ENCODE data around the gene CGREF1. TPM values are rescaled to one million over a fixed set of nuclear protein-coding genes. Genes with fewer than 3 reads are reported as not detected.

The CGREF1 gene
- total RNA-seq, 1 experiment from 2014 or later: 0.37 TPM

- Histone ChIP-seq H3K4me1 (replicated peaks; ENCODE audit: insufficient read depth) (no peaks in the 10 kb centered on the region), H3K4me3 (no peak overlapping the region), H3F3A (ENCODE audit: insufficient read depth, low read depth) (no peaks in the 10 kb centered on the region), H3K36me3 (ENCODE audit: low read depth) (no peaks in the 10 kb centered on the region), H3K27me3 (ENCODE audit: insufficient read depth, low read depth) (no peaks in the 10 kb centered on the region), H3K4me2 (no peak overlapping the region), H3K9me2 (ENCODE audit: insufficient read depth) (no peaks in the 10 kb centered on the region), H3K9me3 (ENCODE audit: insufficient read depth, low read depth) (no peaks in the 10 kb centered on the region), H3K27ac (no peak overlapping the region), H2AFZ (no peak overlapping the region), H3K79me2 (ENCODE audit: low read depth) (no peaks in the 10 kb centered on the region), H4K20me1 (ENCODE audit: insufficient read depth) (no peaks in the 10 kb centered on the region)
- intact Hi-C loops (cut with micrococcal nuclease; ENCODE audit: unreplicated experiment): no loop called here
- BruUV-seq (replicated peaks): no TSS peak
- no peak for TF ChIP-seq EZH2 (IDR thresholded peaks at IDR 0.05; ENCODE audit: low read depth)
- TF ChIP-seq, protein P1, sequence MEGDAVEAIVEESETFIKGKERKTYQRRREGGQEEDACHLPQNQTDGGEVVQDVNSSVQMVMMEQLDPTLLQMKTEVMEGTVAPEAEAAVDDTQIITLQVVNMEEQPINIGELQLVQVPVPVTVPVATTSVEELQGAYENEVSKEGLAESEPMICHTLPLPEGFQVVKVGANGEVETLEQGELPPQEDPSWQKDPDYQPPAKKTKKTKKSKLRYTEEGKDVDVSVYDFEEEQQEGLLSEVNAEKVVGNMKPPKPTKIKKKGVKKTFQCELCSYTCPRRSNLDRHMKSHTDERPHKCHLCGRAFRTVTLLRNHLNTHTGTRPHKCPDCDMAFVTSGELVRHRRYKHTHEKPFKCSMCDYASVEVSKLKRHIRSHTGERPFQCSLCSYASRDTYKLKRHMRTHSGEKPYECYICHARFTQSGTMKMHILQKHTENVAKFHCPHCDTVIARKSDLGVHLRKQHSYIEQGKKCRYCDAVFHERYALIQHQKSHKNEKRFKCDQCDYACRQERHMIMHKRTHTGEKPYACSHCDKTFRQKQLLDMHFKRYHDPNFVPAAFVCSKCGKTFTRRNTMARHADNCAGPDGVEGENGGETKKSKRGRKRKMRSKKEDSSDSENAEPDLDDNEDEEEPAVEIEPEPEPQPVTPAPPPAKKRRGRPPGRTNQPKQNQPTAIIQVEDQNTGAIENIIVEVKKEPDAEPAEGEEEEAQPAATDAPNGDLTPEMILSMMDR (conservative IDR thresholded peaks at IDR 0.05): no peak
- ChIA-PET POLR2A (ENCODE audit: unreplicated experiment) (no interaction called here), CTCF (no interaction called here)
- no peak for DNase-seq
Observed at GRCh38 chr2:27105981-27106380, 12.9 kb downstream of the CGREF1 start.

DNA sequence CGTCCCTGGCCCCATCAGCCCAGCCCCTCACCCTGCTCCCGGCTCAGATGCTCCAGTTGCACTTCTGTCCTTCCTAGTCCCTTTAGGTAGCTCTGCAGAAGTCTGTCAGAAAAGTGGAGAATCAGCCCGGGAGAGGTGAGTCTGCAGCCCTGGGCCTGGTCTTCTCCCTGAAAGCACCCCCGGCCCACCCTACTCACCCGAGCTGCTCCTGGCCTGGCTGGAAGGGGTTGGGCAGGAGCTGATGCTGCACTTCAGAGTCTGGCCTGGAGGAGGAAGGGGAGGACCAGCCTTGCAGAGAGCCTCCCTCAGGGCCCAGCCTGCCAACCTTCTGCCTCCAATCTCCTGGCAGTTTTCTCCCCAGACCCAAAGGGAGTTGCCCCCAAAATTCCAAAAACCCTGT, 16.6 kb downstream of the CGREF1 start:
- no peaks in the 10 kb centered on the region for H4K20me1 ChIP-seq (ENCODE audit: insufficient read depth)
- no peak overlapping the region for H3K4me2 ChIP-seq
- H3K27me3 ChIP-seq (ENCODE audit: insufficient read depth, low read depth): no peaks in the 10 kb centered on the region
- ChIA-PET CTCF (interaction anchor here (1.6 kb wide), 1 partner anchor 89 kb away, joined by 6 read pairs; no protein-coding TSS in a partner anchor), POLR2A (ENCODE audit: unreplicated experiment) (interaction anchor here (0.5 kb wide), 1 partner anchor 1623 kb away, joined by 7 read pairs; no protein-coding TSS in a partner anchor)
- no TSS peak for BruUV-seq (replicated peaks)
- TF ChIP-seq EZH2 (IDR thresholded peaks at IDR 0.05; ENCODE audit: low read depth): no peak
- TF ChIP-seq, protein P1 (conservative IDR thresholded peaks at IDR 0.05): no peak
- no peaks in the 10 kb centered on the region for H3K9me2 ChIP-seq (ENCODE audit: insufficient read depth)
- no peaks in the 10 kb centered on the region for H3K79me2 ChIP-seq (ENCODE audit: low read depth)
- intact Hi-C loops (cut with micrococcal nuclease; ENCODE audit: unreplicated experiment): no loop called here
- no peaks in the 10 kb centered on the region for H3K4me1 ChIP-seq (replicated peaks; ENCODE audit: insufficient read depth)
- H3K4me3 ChIP-seq: no peak overlapping the region
- no peaks in the 10 kb centered on the region for H3F3A ChIP-seq (ENCODE audit: insufficient read depth, low read depth)
- no peak overlapping the region for H2AFZ ChIP-seq
- H3K36me3 ChIP-seq (ENCODE audit: low read depth): no peaks in the 10 kb centered on the region
- H3K9me3 ChIP-seq (ENCODE audit: insufficient read depth, low read depth): no peaks in the 10 kb centered on the region
- no peak overlapping the region for H3K27ac ChIP-seq
- DNase-seq: no peak

DNA sequence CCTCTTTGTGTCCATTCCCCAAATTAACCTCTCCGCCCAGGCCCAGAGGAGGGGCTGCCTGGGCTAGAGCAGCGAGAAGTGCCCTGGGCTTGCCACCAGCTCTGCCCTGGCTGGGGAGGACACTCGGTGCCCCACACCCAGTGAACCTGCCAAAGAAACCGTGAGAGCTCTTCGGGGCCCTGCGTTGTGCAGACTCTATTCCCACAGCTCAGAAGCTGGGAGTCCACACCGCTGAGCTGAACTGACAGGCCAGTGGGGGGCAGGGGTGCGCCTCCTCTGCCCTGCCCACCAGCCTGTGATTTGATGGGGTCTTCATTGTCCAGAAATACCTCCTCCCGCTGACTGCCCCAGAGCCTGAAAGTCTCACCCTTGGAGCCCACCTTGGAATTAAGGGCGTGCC, 18.9 kb downstream of the CGREF1 start:
- Histone ChIP-seq H3K36me3 (ENCODE audit: low read depth) (no peaks in the 10 kb centered on the region), H3K27ac (no peak overlapping the region), H2AFZ (no peak overlapping the region), H3K9me3 (ENCODE audit: insufficient read depth, low read depth) (no peaks in the 10 kb centered on the region), H3K79me2 (ENCODE audit: low read depth) (no peaks in the 10 kb centered on the region), H3F3A (ENCODE audit: insufficient read depth, low read depth) (no peaks in the 10 kb centered on the region), H4K20me1 (ENCODE audit: insufficient read depth) (no peaks in the 10 kb centered on the region), H3K4me2 (no peak overlapping the region), H3K4me1 (replicated peaks; ENCODE audit: insufficient read depth) (no peaks in the 10 kb centered on the region), H3K4me3 (no peak overlapping the region), H3K27me3 (ENCODE audit: insufficient read depth, low read depth) (no peaks in the 10 kb centered on the region), H3K9me2 (ENCODE audit: insufficient read depth) (no peaks in the 10 kb centered on the region)
- ChIA-PET CTCF (interaction anchor here (0.7 kb wide), 1 partner anchor 180 kb away, joined by 3 read pairs; no protein-coding TSS in a partner anchor), POLR2A (ENCODE audit: unreplicated experiment) (no interaction called here)
- DNase-seq: no peak
- no TSS peak for BruUV-seq (replicated peaks)
- intact Hi-C loops (cut with micrococcal nuclease; ENCODE audit: unreplicated experiment): no loop called here
- TF ChIP-seq, protein P1 (conservative IDR thresholded peaks at IDR 0.05): no peak
- no peak for TF ChIP-seq EZH2 (IDR thresholded peaks at IDR 0.05; ENCODE audit: low read depth)

Measured in PC-9 (cell line).